ENCODE data around the gene TCTN2.

Gene TCTN2

DNA sequence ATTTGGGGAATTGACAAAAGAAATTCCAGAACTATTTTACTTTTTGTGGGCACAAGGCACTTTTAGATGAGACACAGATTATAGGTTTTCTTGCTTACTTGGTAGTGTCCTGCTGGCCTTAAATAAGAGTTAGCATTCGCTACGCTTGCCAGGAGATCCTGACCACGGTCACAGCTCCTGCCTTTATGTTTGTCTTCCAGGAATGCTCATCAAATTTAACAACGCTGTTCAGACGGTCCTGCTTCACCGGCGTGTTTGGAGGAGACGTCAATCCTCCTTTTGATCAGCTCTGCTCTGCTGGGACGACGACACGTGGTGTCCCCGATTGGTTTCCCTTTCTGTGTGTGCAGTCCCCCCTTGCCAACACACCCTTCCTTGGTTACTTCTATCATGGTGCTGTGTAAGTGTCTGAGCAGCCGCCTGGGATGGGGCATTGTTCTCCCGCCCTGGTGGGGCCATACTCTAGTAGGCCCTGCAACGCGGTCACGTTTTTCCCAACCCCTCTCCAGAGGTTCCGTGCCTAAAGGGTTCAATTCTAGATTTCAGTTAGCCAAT lies 15.8 kb downstream of the TCTN2 start:
- DNase-seq (ENCODE audit: low read depth in 2 of 2), result no peak

DNA sequence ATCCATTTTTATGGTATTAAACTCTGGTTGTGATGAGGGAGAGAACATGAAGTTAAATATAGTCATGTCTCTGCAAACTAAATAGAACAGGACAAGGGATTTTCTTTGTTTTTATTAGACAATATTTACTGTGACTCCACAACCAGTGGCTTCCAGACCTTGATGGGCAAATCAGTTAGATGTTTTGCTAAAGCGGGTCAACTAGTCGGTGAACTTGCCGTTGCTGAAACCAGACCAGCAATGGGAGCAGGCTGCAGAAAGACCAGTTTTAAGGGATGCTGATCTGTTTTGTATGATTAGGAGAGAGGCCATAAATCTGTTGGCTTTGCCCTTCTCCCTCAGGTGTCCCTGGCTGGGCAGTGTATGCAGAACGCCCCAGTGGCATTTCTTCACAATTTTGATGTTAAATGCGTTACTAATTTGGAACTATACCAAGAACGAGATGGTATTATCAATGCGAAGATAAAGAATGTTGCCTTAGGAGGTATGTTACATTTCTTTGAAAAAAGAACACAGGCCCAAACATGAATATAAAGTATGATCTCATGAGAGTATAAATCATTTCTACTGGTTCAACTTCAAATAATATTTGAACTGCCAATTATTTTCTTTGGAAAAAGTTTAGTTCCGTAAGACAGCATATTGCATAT lies 19.4 kb downstream of the TCTN2 start:
- DNase-seq (ENCODE audit: low read depth in 2 of 2), result no peak

DNA sequence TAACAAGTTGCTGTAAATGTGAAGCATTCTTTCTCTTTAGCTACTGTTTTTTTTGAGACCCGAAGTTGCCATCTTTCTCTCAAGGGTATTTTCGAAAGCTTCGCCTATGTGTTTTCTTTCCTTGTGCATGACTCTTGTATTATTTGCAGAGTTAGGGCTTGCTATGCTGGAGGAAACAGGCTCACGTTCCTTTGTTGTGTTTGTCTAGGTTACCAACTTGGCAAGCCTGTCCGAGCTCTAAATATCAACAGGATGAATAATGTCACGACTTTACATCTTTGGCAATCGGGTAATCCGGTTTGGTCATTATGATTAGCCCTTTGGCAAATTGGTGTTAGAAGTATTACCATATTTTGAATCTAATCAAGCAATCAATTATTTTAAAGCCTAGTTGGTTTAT lies 25.3 kb downstream of the TCTN2 start:
- DNase-seq (ENCODE audit: low read depth in 2 of 2), result no peak

DNA sequence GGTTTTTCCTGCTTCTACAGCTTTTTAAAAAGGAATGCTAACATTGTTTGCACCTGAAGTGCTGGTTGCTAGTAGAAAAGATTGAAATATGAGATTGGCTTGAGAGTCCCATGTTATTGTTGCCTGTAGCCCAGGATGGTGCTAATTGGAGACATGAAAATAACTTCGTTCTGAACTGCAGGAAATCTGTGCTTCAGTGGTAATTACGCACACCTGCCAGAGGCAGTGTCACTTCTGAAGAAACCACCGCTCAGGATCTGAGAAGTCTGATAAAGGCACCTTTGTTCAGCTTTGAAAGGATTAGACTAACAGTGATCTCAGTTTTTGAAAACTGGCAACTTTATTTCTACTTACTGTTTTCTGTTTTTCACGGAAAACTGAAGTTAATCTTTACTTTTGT lies 25.7 kb downstream of the TCTN2 start:
- DNase-seq (ENCODE audit: low read depth in 2 of 2), result no peak

DNA sequence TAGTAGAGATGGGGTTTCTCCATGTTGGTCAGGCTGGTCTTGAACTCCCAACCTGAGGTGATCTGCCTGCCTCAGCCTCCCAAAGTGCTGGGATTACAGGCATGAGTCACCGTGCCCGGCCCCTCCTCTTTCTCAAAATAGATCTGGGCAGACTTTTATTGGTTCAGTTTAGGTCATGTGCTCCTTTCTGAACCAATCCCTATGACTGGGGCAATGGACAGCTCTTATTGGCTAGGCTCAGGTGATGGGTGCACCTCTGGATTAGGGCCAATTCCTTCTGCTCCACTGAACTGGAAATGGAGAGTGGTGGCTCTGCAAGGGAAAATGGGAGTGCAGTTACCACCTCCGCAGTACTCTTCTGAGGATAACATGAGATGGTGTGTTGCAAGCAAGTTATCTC lies 35.0 kb downstream of the TCTN2 start:
- DNase-seq (ENCODE audit: low read depth in 2 of 2), result no peak

GRCh38 chr12:123707466-123707865 lies 36.6 kb downstream of the TCTN2 start:
- no peak for DNase-seq (ENCODE audit: low read depth in 2 of 2)

GRCh38 chr12:123712780-123713319 lies 41.9 kb downstream of the TCTN2 start:
- no peak for DNase-seq (ENCODE audit: low read depth in 2 of 2)

DNA sequence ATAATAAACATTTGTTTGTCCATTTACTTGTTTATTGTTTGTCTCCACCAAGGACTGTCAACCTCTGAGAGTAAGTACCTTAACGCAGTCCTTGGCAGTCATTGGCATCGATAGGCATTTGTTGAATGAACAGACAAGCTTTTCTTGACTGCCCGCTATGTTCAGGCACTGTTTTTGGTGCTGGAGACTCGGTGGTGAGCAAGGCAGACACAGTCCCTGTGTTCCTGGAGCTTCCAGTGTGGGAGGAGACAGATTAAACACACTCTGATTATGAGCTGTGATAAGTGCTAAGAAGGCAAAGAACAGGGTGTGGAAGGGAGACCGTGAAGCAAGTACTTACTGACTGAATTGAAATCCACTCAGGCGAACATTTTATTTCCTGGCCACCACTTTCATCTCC lies 42.5 kb downstream of the TCTN2 start:
- DNase-seq (ENCODE audit: low read depth in 2 of 2), result no peak

- DNase-seq (ENCODE audit: low read depth in 2 of 2), result no peak
These were observed 43.1 kb downstream of the TCTN2 start for GRCh38 chr12:123713823-123714585.

GRCh38 chr12:123715195-123715594 lies 44.3 kb downstream of the TCTN2 start:
- no peak for DNase-seq (ENCODE audit: low read depth in 2 of 2)

GRCh38 chr12:123717350-123717749 lies 46.4 kb downstream of the TCTN2 start:
- no peak for DNase-seq (ENCODE audit: low read depth in 2 of 2)

- no peak for DNase-seq (ENCODE audit: low read depth in 2 of 2)
These were observed 49.4 kb downstream of the TCTN2 start for GRCh38 chr12:123720141-123720814.

DNA sequence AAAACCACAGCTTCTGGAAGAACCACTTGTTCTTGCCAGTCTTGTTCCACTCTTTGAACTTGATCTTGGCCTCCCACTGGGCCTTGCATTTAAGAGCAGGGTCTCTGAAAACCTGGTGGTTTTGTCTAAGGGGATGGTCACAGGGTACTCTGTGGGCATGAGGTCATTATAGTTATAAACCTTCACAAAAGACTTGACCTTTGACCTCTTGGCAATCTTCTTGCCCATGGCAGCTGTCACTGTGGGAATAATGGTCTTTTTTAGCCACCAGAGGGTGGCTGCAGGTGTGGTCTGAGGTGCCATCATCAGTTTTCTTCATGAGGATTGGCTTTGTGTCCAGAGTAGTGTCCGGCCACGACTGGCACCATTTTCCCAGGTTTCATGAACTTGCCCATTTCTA lies 50.3 kb downstream of the TCTN2 start:
- no peak for DNase-seq (ENCODE audit: low read depth in 2 of 2)

GRCh38 chr12:123723011-123723410 lies 52.1 kb downstream of the TCTN2 start:
- no peak for DNase-seq (ENCODE audit: low read depth in 2 of 2)

- DNase-seq (ENCODE audit: low read depth in 2 of 2), result no peak
These were observed 52.9 kb downstream of the TCTN2 start for GRCh38 chr12:123723765-123724164.

- DNase-seq (ENCODE audit: low read depth in 2 of 2), result no peak
These were observed 55.3 kb downstream of the TCTN2 start for GRCh38 chr12:123726244-123726643.

GRCh38 chr12:123726962-123727361 lies 56.0 kb downstream of the TCTN2 start:
- DNase-seq (ENCODE audit: low read depth in 2 of 2), result no peak

DNA sequence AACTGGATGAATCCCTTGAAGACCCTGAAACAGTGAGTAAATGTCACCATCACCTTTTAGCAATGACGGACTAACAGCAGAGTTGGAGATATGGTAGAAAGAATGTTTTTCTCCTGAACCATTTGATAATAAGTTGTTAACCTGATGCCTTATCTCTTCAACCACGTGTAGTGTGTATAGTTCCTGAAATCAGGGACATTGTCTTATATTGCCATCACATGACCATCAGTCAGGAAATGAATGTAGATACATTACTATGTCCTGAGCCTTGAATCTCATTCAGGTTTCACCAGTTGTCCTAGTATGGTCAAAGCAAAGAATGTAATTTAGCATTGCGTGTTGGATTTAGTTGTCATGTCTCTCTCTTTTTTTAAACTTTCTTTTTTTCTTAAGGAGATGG lies 57.0 kb downstream of the TCTN2 start:
- no peak for DNase-seq (ENCODE audit: low read depth in 2 of 2)

- DNase-seq (ENCODE audit: low read depth in 2 of 2), result no peak
These were observed 60.7 kb downstream of the TCTN2 start for GRCh38 chr12:123731596-123731995.

GRCh38 chr12:123732251-123732650 lies 61.3 kb downstream of the TCTN2 start:
- DNase-seq (ENCODE audit: low read depth in 2 of 2), result no peak

DNA sequence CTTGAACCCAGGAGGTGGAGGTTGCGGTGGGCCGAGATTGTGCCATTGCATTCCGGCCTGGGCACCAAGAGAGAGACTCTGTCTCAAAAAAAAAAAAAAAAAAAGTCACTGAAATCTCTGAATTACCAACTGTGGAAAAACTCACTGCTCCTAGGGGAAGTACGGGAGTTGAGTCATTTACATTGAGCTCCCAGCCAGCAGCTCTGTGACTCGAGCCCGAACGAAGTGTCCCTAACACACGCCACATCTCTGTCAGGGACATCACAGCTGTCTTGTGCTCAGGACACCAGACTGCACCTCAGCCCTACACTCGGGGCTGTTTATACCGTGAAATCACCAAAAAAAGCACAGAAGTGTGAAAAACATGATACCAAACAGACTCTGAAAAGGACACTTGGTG lies 62.3 kb downstream of the TCTN2 start:
- no peak for DNase-seq (ENCODE audit: low read depth in 2 of 2)

DNA sequence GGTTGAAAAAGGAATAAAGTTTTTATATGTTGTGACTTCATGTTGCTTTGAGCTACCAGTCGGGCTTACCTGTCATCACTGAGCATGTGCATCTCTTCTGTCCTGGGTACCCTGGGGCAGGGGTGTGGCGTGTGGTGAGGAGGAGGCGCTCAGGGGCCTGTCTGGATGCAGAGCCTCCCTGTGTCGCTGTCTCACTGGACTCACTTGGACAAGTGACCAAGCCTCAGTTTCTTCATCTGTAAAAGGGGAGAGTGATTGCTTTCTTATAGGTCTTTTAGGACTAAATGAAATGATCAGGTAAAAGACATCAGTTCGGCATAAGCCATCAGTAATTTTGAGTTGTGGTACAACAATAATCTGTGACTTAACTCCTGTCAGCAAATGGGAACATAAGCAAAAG lies 63.4 kb downstream of the TCTN2 start:
- no peak for DNase-seq (ENCODE audit: low read depth in 2 of 2)
